Measurements from ENCODE around the gene CAMK1G. TPM values are rescaled to one million over a fixed set of nuclear protein-coding genes. Genes with fewer than 3 reads are reported as not detected.

Gene CAMK1G
- total and polyA plus RNA-seq, 2 donors (not counting 3 experiments of a cell fraction or from before 2014, with no cell fraction given): not detected

DNA sequence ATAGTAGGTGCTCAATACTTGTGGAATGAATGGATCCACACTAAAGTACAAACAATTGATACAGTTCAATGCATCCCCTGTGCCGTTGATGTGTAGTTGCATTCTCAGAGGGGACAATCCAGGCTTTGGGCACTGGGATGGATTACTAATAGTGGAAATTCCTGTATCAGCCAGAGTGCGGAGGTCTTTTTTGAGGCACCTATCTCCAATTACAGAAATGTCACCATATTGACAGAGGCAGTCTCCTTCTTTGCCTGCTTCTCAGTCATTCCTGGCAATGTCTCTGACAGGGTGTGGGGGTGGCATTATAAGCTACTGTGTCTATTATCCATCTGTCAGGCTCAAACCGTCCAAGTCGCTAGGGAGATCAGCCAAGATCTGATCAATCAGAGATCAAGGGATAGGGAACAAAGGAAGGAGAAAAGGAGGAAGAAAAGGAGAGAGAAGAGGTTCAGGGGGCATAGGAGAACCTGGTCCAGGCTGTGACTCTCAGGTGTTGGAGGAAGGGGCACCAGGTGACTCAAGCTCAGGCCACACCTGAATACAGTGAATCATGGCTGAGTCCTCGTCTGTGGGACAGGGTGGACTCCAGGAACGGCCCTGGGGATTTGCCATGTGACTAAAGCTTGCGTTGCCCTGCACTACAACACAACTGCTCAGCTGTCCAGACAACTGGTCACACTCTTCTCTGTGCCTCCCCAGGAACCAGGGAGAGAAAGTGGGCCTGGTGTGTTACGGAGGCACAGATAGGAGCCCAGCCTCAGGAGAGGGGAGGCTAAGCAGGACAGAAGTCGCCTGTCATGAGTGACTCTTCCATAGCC is 72.1 kb downstream of the CAMK1G start:
- H3K27ac ChIP-seq (ENCODE audit: insufficient read depth, low read depth, low read length): no peak overlapping the region
- H3K4me1 ChIP-seq (ENCODE audit: control insufficient read depth, extremely low read depth, insufficient read depth, low read length): peaks cover 17% of the 10 kb centered on the region
- no peaks in the 10 kb centered on the region for H3K79me2 ChIP-seq (ENCODE audit: control insufficient read depth, insufficient read depth, low read length)
- H3K9me1 ChIP-seq (replicated peaks; ENCODE audit: control insufficient read depth, extremely low read depth, insufficient read depth, low read length): no peaks in the 10 kb centered on the region
- H3K9me3 ChIP-seq (replicated peaks; ENCODE audit: control insufficient read depth, insufficient read depth, low read length): no peaks in the 10 kb centered on the region
- ChIA-PET CTCF (interaction anchor here (1.4 kb wide), 1 partner anchor 9 kb away, joined by 3 read pairs; no protein-coding TSS in a partner anchor), POLR2A (no interaction called here)
- no peak overlapping the region for H3K4me3 ChIP-seq (replicated peaks in 1 of 3; ENCODE audit: insufficient read depth in 1 of 3, low read depth in 1 of 3, low read length in 3 of 3)
- no peaks in the 10 kb centered on the region for H4K20me1 ChIP-seq (replicated peaks; ENCODE audit: control insufficient read depth, extremely low read depth, insufficient read depth, low read length)
- H2AFZ ChIP-seq (ENCODE audit: low read depth, low read length): no peak overlapping the region
- no peaks in the 10 kb centered on the region for H3K27me3 ChIP-seq (ENCODE audit: control insufficient read depth in 2 of 2, insufficient read depth in 2 of 2, low read length in 2 of 2)
- TF ChIP-seq JUN (IDR thresholded peaks at IDR 0.05; ENCODE audit: borderline replicate concordance, insufficient read depth, insufficient read length, low read depth) (no peak), MYC (IDR thresholded peaks at IDR 0.05; ENCODE audit: low read depth, low read length) (no peak), POLR2AphosphoS5 (IDR thresholded peaks at IDR 0.05; ENCODE audit: insufficient read depth, low read depth, low read length) (no peak), MAX (IDR thresholded peaks at IDR 0.05; ENCODE audit: insufficient read depth, insufficient read length) (no peak), CTCF (IDR thresholded peaks at IDR 0.05; ENCODE audit: extremely low read depth in 1 of 2, insufficient read depth in 1 of 2, low read depth in 1 of 2, low read length in 2 of 2) (no peak), FOS (IDR thresholded peaks at IDR 0.05; ENCODE audit: borderline replicate concordance, insufficient read depth, low read length) (no peak), POLR2A (IDR thresholded peaks at IDR 0.05; ENCODE audit: low read depth, low read length) (no peak)
- no peak for DNase-seq (ENCODE audit: low read depth, low spot score)
- dilution Hi-C loops (cut with MboI; ENCODE audit: extremely low pct_ligation_motif_present, low sequenced_read_pairs) (no loop called here), intact Hi-C loops (cut with micrococcal nuclease) (no loop called here)
- H3K9ac ChIP-seq (replicated peaks; ENCODE audit: extremely low read depth, insufficient read depth, low read length): no peak overlapping the region
- BruUV-seq (replicated peaks): no TSS peak
- FAIRE-seq: no peak
- H3K4me2 ChIP-seq (ENCODE audit: insufficient read depth, low read length): no peak overlapping the region
- no peaks in the 10 kb centered on the region for H3K36me3 ChIP-seq (ENCODE audit: control insufficient read depth in 2 of 2, extremely low read depth in 1 of 2, insufficient read depth in 2 of 2, low read length in 2 of 2)

Data from endothelial cell of umbilical vein (primary cell).